Measurements from ENCODE around the gene SOX3.

SOX3 gene

DNA sequence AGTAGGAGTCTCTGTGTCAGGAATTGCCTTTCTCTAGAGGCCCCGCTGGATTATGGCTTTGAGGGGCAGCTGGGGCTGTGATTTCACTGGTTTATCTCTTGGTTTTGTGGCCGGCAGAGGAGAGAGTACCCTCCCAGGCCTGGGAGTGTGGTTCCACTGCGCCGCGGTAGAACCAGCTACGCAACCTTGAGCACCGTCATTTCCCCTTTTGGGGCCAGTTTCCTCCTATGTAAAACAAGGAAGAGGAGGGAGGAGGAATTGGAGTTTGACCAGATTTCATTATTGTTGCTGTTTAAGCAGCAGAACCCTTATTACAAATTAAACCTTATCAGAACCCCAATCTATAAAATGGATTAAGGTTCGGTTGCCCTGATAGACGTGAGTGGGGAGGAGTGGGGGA is 4.4 kb downstream of the SOX3 start:
- DNase-seq (ENCODE audit: extremely low read depth, low read depth) = no peak
- TF ChIP-seq, protein P1, sequence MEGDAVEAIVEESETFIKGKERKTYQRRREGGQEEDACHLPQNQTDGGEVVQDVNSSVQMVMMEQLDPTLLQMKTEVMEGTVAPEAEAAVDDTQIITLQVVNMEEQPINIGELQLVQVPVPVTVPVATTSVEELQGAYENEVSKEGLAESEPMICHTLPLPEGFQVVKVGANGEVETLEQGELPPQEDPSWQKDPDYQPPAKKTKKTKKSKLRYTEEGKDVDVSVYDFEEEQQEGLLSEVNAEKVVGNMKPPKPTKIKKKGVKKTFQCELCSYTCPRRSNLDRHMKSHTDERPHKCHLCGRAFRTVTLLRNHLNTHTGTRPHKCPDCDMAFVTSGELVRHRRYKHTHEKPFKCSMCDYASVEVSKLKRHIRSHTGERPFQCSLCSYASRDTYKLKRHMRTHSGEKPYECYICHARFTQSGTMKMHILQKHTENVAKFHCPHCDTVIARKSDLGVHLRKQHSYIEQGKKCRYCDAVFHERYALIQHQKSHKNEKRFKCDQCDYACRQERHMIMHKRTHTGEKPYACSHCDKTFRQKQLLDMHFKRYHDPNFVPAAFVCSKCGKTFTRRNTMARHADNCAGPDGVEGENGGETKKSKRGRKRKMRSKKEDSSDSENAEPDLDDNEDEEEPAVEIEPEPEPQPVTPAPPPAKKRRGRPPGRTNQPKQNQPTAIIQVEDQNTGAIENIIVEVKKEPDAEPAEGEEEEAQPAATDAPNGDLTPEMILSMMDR (IDR thresholded peaks at IDR 0.05; ENCODE audit: low read depth, low read length) = no peak

DNA sequence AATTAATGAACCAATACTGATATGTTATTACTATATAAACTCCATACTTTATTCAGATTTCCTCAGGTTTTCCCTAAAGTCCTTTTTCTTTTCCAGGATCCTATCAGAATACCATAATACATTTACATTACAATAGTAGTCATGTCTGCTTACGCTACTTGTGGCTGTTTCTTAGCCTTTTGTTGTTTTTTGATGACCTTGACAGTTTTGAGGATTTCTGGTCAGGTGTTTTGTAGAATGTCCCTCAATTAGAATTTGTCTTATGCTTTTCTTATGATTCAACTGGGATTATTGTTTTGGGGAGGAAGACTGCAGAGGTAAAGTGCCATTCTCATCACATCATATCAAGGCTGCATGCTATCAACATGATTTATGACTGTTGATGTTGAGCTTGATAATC is 9.1 kb downstream of the SOX3 start:
- TF ChIP-seq, protein P1 (IDR thresholded peaks at IDR 0.05; ENCODE audit: low read depth, low read length) = no peak
- DNase-seq (ENCODE audit: extremely low read depth, low read depth) = no peak

DNA sequence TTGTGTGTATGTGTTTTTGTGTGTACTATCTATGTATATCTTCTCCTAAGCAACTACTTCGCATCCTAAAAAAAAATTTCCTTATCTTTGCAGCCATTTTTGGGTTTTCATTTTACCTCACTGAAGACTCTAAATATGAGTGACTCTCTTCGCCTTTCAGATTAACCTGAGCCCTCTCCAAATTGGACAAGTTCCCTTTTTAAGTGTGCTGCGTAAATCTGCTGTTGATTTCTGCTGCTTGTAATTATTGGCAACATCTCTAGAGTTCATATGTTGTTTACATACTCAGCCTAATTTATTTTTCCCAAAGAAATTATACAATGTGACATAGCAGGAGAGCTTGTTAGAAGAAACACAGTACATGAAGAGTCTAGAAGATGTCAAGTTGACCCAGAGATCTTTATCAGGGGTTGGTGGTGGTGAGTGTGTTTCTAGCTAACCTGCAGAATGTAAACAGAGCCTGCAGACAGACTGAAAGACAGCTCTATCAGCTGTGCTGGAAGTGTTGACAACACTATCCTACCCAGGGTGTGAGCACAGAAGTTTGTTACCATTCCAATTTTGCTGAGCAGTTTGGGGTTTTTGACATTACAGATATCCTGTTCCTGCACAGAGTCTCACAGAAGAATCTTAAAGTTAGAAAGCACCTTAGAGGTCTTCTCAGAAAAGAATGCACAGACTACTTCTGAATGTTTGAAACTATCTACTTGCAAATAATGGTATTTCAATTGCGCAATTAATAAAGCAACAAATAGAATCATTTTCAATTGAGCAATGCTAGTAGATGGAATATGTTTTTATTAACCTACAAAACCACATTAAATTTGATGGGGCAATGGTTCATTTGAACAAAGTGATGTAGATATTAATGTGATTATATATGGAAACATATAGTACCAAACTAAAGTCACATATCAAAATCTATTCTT is 12.5 kb downstream of the SOX3 start:
- no peak for DNase-seq (ENCODE audit: extremely low read depth, low read depth)
- TF ChIP-seq, protein P1 (IDR thresholded peaks at IDR 0.05; ENCODE audit: low read depth, low read length) = no peak

DNA sequence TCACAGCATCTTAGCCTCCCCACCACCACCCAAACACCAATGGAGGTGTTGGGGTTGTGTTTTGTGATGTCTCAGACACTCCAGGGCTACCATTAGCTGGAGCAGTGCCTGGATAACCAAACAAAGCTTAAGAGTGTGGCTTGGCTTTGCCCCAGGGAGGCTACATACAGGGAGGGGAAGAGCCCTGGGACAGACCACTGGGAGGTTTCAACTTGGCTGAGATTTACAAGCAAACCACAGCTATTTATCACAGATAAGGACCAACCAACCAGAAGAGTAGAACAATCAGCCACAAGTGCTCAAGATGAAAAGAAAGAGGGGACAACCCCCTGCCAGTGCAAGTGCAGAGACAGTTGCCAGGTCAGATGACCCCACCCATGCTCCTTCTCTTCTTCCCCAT is 24.1 kb downstream of the SOX3 start:
- TF ChIP-seq, protein P1 (IDR thresholded peaks at IDR 0.05; ENCODE audit: low read depth, low read length) = no peak
- DNase-seq (ENCODE audit: extremely low read depth, low read depth) = no peak

DNA sequence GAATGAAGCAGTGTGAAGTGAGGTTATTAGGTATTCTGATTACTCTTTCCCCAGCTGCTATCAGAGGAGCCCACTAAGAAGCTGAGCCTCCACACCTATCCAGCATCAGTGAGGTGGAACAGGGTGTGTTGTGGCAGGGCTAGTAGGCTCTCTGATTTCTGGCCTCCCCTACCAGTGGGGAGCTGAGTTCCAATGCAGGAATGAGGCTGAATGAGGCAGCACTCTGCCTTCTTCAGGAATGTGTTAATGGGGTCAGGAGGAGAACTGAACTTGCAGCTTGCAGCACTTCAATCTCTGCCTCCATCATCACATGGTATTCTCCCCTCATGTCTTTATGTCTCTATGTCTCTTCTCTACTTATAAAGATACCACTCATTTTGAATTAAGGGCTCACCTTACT is 26.9 kb downstream of the SOX3 start:
- no peak for DNase-seq (ENCODE audit: extremely low read depth, low read depth)
- TF ChIP-seq, protein P1 (IDR thresholded peaks at IDR 0.05; ENCODE audit: low read depth, low read length) = no peak

DNA sequence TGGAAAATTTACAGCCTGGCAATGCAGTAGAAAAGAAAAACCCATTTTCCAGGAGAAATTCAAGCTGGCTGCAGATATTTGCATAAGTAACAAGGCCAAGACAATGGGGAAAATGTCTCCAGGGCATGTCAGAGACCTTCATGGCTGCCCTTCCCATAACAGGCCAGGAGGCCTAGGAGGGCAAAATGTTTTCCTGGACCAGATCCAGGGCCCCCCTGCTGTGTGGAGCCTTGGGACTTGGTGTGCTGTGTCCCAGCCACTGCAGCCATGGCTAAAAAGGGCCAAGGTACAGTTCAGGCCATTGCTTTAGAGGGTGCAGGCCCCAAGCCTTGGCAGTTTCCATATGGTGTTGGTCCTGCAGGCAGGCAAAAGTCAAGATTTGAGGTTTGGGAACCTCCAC is 29.8 kb downstream of the SOX3 start:
- DNase-seq (ENCODE audit: extremely low read depth, low read depth) = no peak
- TF ChIP-seq, protein P1 (IDR thresholded peaks at IDR 0.05; ENCODE audit: low read depth, low read length) = no peak

DNA sequence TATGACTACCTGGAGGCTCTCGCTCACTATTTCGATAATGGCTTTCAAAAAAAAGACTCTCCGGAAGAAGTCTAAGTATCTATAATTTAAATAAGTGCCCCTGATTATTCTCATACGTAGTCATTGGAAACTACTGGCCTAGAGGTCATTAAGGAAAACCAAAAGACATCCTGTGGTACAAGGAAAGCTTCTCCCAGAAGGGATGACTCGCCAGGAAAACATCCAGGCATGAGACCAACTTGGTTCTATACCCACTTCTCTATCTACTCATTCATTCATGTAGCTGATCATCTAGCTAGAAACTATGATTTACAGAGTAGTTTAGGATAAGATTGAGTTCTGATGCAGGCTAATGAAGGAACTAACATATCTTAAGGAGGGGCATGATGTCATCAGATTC is 37.7 kb downstream of the SOX3 start:
- DNase-seq (ENCODE audit: extremely low read depth, low read depth) = no peak
- TF ChIP-seq, protein P1 (IDR thresholded peaks at IDR 0.05; ENCODE audit: low read depth, low read length) = no peak
